ENCODE data around the gene RAD23A. TPM values are rescaled to one million over a fixed set of nuclear protein-coding genes. Genes with fewer than 3 reads are reported as not detected.
A peak's percentile ranks its signal among the peaks of the same experiment; 100 is the strongest.

The RAD23A gene
- total RNA-seq, 1 experiment from 2014 or later, result 88.8 TPM

DNA sequence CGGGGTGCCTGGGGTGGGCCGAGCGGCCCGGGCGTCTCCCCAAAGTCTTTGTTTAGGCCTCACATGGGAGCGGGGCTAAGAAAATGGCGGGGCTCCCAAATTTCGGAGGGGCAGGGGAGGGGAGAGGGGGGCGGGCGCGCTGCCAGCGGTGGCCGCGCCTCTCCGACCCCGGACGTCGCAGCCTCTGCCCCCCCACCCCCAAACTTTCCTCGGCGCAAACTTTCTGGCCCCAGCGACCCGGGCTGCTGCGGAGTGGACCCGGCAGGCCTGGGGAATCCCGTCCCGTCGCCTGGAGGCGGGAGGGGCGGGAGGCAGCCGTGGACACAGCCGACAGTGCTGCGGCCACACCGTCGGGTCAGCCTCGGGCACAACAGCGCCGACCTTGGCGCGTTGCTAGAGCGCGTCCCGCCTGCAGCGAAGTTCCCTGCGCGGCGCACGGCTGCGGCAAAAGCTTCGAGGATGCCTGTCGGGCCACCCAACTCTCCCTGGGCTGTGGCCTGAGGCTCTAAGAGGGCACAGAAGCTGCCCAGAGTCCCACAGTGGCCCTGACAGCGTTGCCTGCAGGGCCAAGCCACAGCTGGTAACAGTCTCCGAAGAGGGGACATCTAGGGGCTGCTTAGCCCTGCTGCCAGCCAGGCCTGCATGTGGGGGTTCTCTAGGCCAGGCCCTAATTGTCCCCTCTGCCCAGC, 50.9 kb downstream of the RAD23A start:
- DNase-seq (ENCODE audit: low spot score), result peak; percentile 44
- in situ Hi-C loops (cut with HindIII; ENCODE audit: low sequenced_read_pairs), result no loop called here

DNA sequence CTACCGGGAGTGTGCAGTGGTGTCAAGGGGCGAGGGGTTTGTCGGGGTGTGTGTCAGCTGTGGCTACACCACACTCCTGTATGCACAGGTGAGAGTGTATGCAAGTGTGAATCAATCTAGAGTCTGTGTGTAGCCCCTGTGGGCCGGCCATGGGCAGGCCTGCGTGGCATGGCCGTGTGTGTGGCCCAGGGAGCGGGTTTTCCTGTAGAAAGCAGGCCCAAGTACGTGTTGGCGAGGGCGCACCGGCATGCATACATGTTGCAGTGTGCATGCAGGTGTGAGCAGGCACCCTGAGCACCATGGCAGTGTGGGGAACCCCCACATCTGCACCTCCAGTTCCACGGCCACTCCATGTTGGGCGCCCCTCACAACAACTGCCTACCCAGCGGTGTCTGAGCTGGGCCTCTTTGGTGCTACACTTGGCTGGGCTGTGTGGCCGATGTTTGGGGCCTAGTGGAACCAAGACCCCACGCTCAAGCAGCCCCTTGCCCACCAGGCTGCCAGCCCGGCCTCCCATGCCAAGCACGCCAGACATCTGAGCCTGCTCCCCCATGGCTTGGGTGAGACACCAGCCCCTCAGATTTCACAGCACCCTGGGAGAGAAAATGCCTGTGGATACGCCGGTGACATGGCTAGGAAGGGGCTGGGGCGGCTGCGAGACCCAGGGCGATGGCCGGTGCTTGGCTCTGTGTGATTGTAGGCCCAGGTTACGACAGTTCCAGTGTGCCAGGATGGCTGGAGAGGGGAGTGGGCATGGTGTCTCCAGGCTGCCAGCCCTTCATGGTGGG, 51.7 kb downstream of the RAD23A start:
- in situ Hi-C loops (cut with HindIII; ENCODE audit: low sequenced_read_pairs), result no loop called here
- DNase-seq (ENCODE audit: low spot score), result no peak

GRCh38 chr19:12997967-12998940, 52.6 kb downstream of the RAD23A start:
- in situ Hi-C loops (cut with HindIII; ENCODE audit: low sequenced_read_pairs), result no loop called here
- DNase-seq (ENCODE audit: low spot score), result no peak

- DNase-seq (ENCODE audit: low spot score), result no peak
- in situ Hi-C loops (cut with HindIII; ENCODE audit: low sequenced_read_pairs), result no loop called here
Observed at GRCh38 chr19:13001166-13001501, 55.5 kb downstream of the RAD23A start.

- in situ Hi-C loops (cut with HindIII; ENCODE audit: low sequenced_read_pairs), result no loop called here
- DNase-seq (ENCODE audit: low spot score), result peak; percentile 86
Observed at GRCh38 chr19:13001502-13002165, 56.0 kb downstream of the RAD23A start.

DNA sequence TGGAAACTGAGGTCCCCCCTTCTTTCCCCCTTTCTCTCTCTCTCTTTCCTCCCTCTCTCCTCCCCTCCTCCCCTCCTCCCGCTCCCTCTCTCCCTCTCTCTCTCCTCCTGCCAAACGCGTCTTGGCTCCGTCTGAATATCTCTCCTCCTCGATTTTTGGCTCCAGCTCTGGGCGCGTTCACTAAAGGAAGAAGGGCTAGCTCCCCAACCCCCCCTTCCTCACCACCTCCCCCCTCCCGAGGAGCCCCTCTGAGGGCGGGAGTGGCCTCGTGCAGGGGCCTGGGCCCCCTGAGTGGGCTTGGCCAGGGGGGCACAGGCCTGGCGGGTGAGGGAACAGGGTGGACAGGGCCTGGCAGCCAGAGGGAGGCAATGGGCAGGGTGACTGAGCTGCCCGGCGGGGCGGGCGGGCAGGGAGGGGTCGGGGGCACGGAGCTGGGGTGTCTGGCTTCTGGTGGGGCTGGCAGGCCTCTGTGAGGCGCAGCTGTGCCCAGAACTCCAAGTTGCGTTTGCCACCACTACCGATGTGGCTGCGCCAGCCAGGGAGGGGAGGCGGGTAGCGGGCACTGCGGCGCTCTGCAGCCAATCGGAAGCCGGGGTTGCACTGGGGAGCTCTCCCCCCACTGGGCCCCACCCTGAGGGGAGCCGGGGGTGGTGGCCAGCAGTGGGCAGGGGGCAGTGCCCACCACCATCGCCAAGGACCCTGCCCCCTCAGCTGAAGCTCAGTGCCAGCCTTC, 56.7 kb downstream of the RAD23A start:
- in situ Hi-C loops (cut with HindIII; ENCODE audit: low sequenced_read_pairs), result no loop called here
- peak; percentile 95 for DNase-seq (ENCODE audit: low spot score)

- DNase-seq (ENCODE audit: low spot score), result peak; percentile 76
- in situ Hi-C loops (cut with HindIII; ENCODE audit: low sequenced_read_pairs), result no loop called here
Observed at GRCh38 chr19:13003081-13003480, 57.4 kb downstream of the RAD23A start.

Other genes starting within 250 kb of the RAD23A start
- gene FBXW9, start 249.2 kb upstream of the RAD23A start, total RNA-seq (2014; rRNA removed; shearing (Covaris generic)), result 39.2 and 41.6 TPM in 2 replicates
- gene TNPO2, start 221.9 kb upstream of the RAD23A start, total RNA-seq (2014; rRNA removed; shearing (Covaris generic)), result 43.9 and 63.1 TPM in 2 replicates
- 621 and 678 TPM in 2 replicates for gene TRIR, start 211.2 kb upstream of the RAD23A start, total RNA-seq (2014; rRNA removed; shearing (Covaris generic))
- gene GET3, start 208.4 kb upstream of the RAD23A start, total RNA-seq (2014; rRNA removed; shearing (Covaris generic)), result 232 and 263 TPM in 2 replicates
- gene BEST2, start 194.1 kb upstream of the RAD23A start, total RNA-seq (2014; rRNA removed; shearing (Covaris generic)), result not detected in 2 replicates
- gene HOOK2, start 170.3 kb upstream of the RAD23A start, total RNA-seq (2014; rRNA removed; shearing (Covaris generic)), result 19.4 and 20.2 TPM in 2 replicates
- gene JUNB, start 154.4 kb upstream of the RAD23A start, total RNA-seq (2014; rRNA removed; shearing (Covaris generic)), result 28.3 and 35.9 TPM in 2 replicates
- gene PRDX2, start 144.1 kb upstream of the RAD23A start, total RNA-seq (2014; rRNA removed; shearing (Covaris generic)), result 290 and 300 TPM in 2 replicates
- not detected in 2 replicates for gene THSD8, start 143.8 kb upstream of the RAD23A start, total RNA-seq (2014; rRNA removed; shearing (Covaris generic))
- gene RNASEH2A, start 139.3 kb upstream of the RAD23A start, total RNA-seq (2014; rRNA removed; shearing (Covaris generic)), result 69.1 and 124 TPM in 2 replicates
- gene RTBDN, start 111.3 kb upstream of the RAD23A start, total RNA-seq (2014; rRNA removed; shearing (Covaris generic)), result 5.7 and 8.0 TPM in 2 replicates
- gene MAST1, start 107.3 kb upstream of the RAD23A start, total RNA-seq (2014; rRNA removed; shearing (Covaris generic)), result 20.4 and 22.6 TPM in 2 replicates
- gene DNASE2, start 64.4 kb upstream of the RAD23A start, total RNA-seq (2014; rRNA removed; shearing (Covaris generic)), result 68.1 and 68.4 TPM in 2 replicates
- not detected in 2 replicates for gene KLF1, start 58.7 kb upstream of the RAD23A start, total RNA-seq (2014; rRNA removed; shearing (Covaris generic))
- 90.3 and 125 TPM in 2 replicates for gene GCDH, start 54.7 kb upstream of the RAD23A start, total RNA-seq (2014; rRNA removed; shearing (Covaris generic))
- gene SYCE2, start 26.6 kb upstream of the RAD23A start, total RNA-seq (2014; rRNA removed; shearing (Covaris generic)), result 0.17 and 0.31 TPM in 2 replicates
- gene FARSA, start 12.2 kb upstream of the RAD23A start, total RNA-seq (2014; rRNA removed; shearing (Covaris generic)), result 142 and 150 TPM in 2 replicates
- 1,471 and 1,755 TPM in 2 replicates for gene CALR, start 7.3 kb upstream of the RAD23A start, total RNA-seq (2014; rRNA removed; shearing (Covaris generic))
- gene GADD45GIP1, start 11.4 kb downstream of the RAD23A start, total RNA-seq (2014; rRNA removed; shearing (Covaris generic)), result 79.7 and 124 TPM in 2 replicates
- 0.18 TPM in 1 of 2 replicates, not detected in the other for gene DAND5, start 23.7 kb downstream of the RAD23A start, total RNA-seq (2014; rRNA removed; shearing (Covaris generic))
- 0.86 and 3.6 TPM in 2 replicates for gene NFIX, start 49.6 kb downstream of the RAD23A start, total RNA-seq (2014; rRNA removed; shearing (Covaris generic))
- not detected in 2 replicates for gene LYL1, start 157.0 kb downstream of the RAD23A start, total RNA-seq (2014; rRNA removed; shearing (Covaris generic))
- gene TRMT1, start 170.9 kb downstream of the RAD23A start, total RNA-seq (2014; rRNA removed; shearing (Covaris generic)), result 86.8 and 87.0 TPM in 2 replicates
- 53.4 and 60.5 TPM in 2 replicates for gene NACC1, start 172.4 kb downstream of the RAD23A start, total RNA-seq (2014; rRNA removed; shearing (Covaris generic))
- 93.4 and 112 TPM in 2 replicates for gene STX10, start 204.5 kb downstream of the RAD23A start, total RNA-seq (2014; rRNA removed; shearing (Covaris generic))
- gene IER2, start 204.5 kb downstream of the RAD23A start, total RNA-seq (2014; rRNA removed; shearing (Covaris generic)), result 33.3 and 40.5 TPM in 2 replicates

All from G401 (cell line).